NCI-H774 (cell line): ENCODE results near the gene SNPH.
"Not testable (repeated sequence)": the region's sequence is repeated elsewhere in the genome, so short reads cannot be mapped to it uniquely, and the experiment has no call there.

ENCODE experiments used
- DNase-seq: peaks from one replicate; lab custom pipeline; 2025; lab: John Stamatoyannopoulos, UW

SNPH gene

GRCh38 chr20:1266167-1266973 lies at the start of gene SNPH:
Gene SNPH, plus strand, starts transcription at chr20:1266294. Its CDS starts 29,946 bp downstream, at chr20:1296240.
- peak; percentile 34 for DNase-seq

GRCh38 chr20:1216527-1217427 lies 49.3 kb upstream of the SNPH start:
- DNase-seq = not testable (repeated sequence)

- DNase-seq = not testable (repeated sequence)
Observed at GRCh38 chr20:1222750-1223149, 43.3 kb upstream of the SNPH start.

- DNase-seq = no peak
Observed at GRCh38 chr20:1224205-1224890, 41.7 kb upstream of the SNPH start.

- DNase-seq = peak; percentile 66
Observed at GRCh38 chr20:1225263-1225782, 40.8 kb upstream of the SNPH start.

- peak; percentile 66 for DNase-seq
Observed at GRCh38 chr20:1225783-1226654, 40.1 kb upstream of the SNPH start, which contains the start of gene RAD21L1. Gene RAD21L1, plus strand, starts transcription at chr20:1226044. Its CDS starts 2,410 bp downstream, at chr20:1228454.

GRCh38 chr20:1229541-1229940 lies 36.6 kb upstream of the SNPH start:
- no peak for DNase-seq

GRCh38 chr20:1232286-1233111 lies 33.6 kb upstream of the SNPH start:
- DNase-seq = no peak

- DNase-seq = no peak
Observed at GRCh38 chr20:1240549-1240948, 25.5 kb upstream of the SNPH start.

GRCh38 chr20:1241456-1241855 lies 24.6 kb upstream of the SNPH start:
- no peak for DNase-seq

GRCh38 chr20:1242099-1242498 lies 24.0 kb upstream of the SNPH start:
- DNase-seq = no peak

GRCh38 chr20:1242530-1242929 lies 23.6 kb upstream of the SNPH start:
- DNase-seq = no peak

- no peak for DNase-seq
Observed at GRCh38 chr20:1245578-1245977, 20.5 kb upstream of the SNPH start.

- no peak for DNase-seq
Observed at GRCh38 chr20:1247689-1248088, 18.4 kb upstream of the SNPH start.

- not testable (repeated sequence) for DNase-seq
Observed at GRCh38 chr20:1250282-1250681, 15.8 kb upstream of the SNPH start.

- DNase-seq = no peak
Observed at GRCh38 chr20:1252416-1252815, 13.7 kb upstream of the SNPH start.

- DNase-seq = no peak
Observed at GRCh38 chr20:1254254-1254653, 11.8 kb upstream of the SNPH start.

- DNase-seq = no peak
Observed at GRCh38 chr20:1255675-1256074, 10.4 kb upstream of the SNPH start.

- no peak for DNase-seq
Observed at GRCh38 chr20:1263853-1264252, 2.2 kb upstream of the SNPH start.

- no peak for DNase-seq
Observed at GRCh38 chr20:1264727-1265126, 1.4 kb upstream of the SNPH start.
